Upper lobe of left lung (tissue), 4 donors: Measurements from ENCODE around the gene LMCD1.

ENCODE experiments used
- EP300 ChIP-seq, 4 donors: sonication (generic); formaldehyde crosslinking; IDR thresholded peaks; one replicate each; pipeline ENCODE4 v1.5.1; 2017; ENCODE audit warnings: antibody characterized with exemption in 4 of 4, control low read depth in 2 of 4
- POLR2A ChIP-seq, 4 donors: fragments of 450-650 bp; IDR thresholded peaks; one replicate each; pipeline ENCODE4 v1.5.1; 2016 to 2017; ENCODE audit warnings: antibody characterized with exemption in 4 of 4, mild to moderate bottlenecking in 2 of 4
- POLR2AphosphoS5 ChIP-seq, 2 donors: sonication (generic); formaldehyde crosslinking; IDR thresholded peaks; one replicate each; pipeline ENCODE4 v1.5.1; 2017; ENCODE audit warnings: antibody characterized with exemption in 2 of 2
- TF ChIP-seq, protein P1 (sequence below), 6 experiments: fragments of 450-650 bp in 4 of 6; fragments of 200-600 bp in 2 of 6; sonication (generic) in 2 of 6; IDR thresholded peaks; one replicate each; pipeline ENCODE4 v1.5.1; 2016 to 2019; ENCODE audit warnings: antibody characterized with exemption in 6 of 6

DNA sequence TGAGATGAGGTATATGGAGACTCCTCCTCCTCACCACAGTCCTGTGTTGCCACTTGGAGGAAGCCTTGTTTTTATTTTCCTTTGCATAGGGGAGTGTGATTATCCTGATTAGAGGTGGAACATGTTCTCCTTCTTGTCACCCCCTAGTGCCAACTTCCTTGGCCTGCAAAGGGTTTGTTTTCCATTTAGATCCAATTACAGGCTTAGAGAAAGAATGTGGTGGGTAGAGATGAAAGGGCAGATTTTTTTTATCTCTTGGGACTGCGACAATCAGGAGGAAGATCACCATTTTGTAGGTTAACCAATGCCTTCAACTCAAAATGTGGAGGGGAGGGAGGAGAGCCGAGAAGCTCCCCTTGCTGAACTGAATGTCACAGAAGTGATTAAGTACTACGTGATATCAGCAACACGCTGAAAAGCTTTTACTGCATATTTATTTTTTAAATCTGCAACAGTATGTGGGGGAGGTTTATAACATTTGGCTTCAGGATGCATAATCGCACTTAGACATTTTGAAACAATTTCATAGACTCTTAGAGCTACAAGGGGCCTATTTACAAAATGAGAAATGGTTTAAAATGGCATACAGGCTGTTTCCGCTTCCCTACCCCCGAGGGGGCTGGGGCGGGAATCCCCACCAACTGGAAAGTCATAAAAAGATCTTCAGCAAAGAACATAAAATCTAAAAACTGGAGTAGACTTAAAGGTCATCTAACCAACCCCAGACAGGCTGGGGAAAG, 2.4 kb downstream of the LMCD1 start:
- no peak for TF ChIP-seq EP300 (IDR thresholded peaks at IDR 0.05)
- no peak for TF ChIP-seq POLR2AphosphoS5 (IDR thresholded peaks at IDR 0.05)
- TF ChIP-seq, protein P1, sequence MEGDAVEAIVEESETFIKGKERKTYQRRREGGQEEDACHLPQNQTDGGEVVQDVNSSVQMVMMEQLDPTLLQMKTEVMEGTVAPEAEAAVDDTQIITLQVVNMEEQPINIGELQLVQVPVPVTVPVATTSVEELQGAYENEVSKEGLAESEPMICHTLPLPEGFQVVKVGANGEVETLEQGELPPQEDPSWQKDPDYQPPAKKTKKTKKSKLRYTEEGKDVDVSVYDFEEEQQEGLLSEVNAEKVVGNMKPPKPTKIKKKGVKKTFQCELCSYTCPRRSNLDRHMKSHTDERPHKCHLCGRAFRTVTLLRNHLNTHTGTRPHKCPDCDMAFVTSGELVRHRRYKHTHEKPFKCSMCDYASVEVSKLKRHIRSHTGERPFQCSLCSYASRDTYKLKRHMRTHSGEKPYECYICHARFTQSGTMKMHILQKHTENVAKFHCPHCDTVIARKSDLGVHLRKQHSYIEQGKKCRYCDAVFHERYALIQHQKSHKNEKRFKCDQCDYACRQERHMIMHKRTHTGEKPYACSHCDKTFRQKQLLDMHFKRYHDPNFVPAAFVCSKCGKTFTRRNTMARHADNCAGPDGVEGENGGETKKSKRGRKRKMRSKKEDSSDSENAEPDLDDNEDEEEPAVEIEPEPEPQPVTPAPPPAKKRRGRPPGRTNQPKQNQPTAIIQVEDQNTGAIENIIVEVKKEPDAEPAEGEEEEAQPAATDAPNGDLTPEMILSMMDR (IDR thresholded peaks at IDR 0.05): no peak
- TF ChIP-seq POLR2A (IDR thresholded peaks at IDR 0.05): no peak
